Measurements from ENCODE around the gene MTUS2.
"Not testable (repeated sequence)": the region's sequence is repeated elsewhere in the genome, so short reads cannot be mapped to it uniquely, and the experiment has no call there.

The MTUS2 gene

DNA sequence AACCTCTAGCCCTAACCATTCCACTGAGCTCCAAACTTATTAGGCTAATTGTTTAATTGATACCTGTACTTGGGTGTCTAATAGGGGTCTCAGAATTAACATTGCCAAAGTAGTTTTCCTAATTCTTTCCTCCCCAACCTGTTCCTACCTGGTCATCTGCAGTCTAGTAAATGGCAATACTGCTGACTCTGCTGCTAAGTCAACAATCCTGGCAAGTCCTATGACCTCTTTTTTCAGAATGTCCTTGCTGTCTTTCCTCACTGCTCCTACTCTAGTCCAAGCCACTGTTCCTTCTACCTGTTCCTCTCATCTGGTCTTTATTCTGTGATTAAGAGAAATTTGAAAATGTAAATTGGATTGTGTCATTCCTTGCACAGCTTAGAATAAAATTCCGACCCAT, 143.9 kb downstream of the MTUS2 start:
- DNase-seq = no peak

DNA sequence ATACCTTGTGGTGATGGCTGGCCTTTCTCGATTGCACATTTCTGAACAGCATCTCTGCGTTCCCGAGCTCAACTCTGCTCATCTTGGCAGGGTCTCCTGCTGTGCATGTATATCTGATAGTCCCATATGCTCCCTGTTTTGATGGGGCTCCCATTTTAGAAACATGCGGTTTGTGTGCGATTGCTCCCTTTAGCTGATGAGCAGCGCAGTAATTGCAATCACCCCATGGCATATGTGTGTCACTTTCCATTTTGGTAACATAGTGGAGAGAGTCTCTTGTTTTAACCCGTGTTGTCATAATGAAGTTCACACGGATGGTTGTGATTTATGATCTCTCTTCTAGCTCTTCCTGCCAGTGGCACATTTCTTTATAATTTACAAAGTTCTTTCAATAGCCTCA, 144.7 kb downstream of the MTUS2 start:
- no peak for DNase-seq

DNA sequence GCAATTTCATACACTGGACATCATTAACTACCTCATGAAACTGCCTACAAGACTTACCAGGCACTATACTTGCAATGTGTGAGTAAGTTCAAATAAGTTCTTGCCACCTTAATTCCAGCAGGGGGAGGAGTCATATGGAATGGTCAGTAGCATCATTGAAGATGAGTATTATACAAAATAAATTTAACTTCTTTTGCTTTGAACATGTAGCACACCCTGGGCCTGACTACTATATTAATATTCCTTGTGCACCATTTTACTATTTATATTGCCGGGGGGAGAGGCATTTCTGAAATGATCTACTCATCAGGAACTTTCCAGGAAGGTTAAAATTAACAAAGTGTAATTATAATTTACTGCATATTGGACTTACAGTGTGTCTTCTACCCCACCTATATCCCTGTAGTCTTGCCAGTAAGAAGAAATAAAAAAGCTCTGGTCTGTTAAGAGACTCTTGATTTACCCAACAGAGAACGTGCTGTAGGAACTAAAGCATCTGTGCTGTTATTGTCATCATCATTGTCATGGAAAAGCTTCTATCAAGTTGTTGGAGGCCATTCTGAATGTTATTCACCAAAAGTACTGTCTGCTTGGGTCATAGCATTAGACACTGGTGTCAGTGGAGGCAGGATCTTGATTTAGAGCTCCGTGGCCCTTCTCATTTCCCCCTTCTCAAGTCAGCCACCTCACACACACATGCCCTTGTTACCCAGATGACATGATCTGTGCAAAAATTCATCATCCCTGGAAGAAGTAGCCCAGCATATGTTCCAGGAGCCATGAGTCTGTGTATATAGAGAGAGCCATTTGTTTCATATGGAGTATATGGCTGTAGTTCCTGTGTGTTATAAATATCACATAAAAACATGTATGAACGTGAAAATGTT, 147.1 kb downstream of the MTUS2 start:
- no peak for DNase-seq

DNA sequence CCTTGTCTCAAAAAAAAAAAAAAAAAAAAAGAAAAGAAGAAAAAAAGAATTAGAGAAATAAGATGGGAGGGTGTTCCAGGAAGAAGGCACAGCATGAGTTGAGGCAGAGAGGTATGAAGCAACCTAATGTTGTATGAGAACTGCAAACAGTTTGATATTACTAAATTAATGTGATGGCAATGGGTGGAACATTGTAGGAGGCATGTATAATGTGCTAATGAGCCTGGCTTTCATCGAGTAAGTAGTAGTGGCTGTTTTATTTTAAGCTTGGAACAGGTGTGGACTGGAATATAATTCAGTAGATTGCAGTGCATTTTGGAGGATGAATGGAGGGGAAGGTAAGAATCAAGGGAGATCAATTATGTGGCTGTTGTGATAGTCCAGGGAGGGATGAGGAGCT, 156.1 kb downstream of the MTUS2 start:
- no peak for DNase-seq

DNA sequence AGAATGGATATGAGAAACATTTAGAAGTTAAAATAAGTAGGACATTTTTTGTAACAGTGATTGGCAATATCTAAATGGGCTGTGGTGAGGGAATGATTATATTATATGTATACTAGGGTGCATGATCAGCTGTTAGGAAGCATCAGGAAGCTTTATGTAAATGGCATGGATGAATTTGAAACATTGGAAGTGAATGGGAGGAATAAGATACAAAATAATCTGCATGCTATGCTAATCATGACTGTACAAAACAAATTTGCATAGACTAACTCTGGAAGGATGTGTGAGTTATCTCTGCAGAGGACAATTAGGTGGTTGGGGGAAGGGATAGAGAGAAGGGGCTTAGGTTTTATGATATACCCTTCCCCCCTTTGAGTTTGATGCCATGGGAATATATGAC, 156.5 kb downstream of the MTUS2 start:
- DNase-seq = no peak

DNA sequence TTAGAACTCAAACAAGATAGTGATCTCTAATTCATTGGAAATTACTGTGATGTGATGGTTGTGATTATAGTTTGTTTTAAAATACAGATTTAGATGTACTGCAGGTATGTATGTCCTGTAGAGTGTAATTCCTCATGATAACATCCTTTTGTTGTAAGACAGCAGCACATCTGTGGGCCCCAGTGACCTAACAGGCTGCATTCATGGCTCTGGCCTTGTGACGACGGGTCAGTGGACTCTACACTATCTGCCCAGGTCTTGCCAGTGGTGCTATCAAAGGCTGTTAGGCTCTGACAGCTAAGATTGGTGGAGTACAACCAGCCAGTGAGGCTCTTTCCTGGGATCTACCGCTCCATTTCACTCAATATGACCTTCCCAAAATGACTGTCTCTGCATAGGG, 158.4 kb downstream of the MTUS2 start:
- DNase-seq = no peak

DNA sequence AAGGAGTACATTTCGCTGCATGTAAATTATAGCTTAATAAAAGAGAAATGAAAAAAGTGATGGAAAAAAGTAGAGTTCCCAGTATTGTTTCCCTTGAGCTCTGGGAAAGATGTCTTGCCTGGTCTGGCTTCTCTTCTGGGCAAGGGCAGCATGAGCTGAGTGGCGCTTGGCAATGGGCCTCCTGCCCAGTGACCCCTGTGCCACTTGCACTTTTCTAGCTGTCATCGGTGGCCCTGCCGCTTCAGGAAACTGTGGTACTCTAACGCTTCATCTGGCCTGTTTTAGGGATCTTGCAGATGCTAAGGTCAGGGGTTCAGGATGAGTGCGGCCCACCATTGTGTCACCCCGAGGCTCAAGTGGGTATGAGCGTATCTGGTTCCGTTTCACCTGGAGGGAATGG, 161.4 kb downstream of the MTUS2 start:
- no peak for DNase-seq

DNA sequence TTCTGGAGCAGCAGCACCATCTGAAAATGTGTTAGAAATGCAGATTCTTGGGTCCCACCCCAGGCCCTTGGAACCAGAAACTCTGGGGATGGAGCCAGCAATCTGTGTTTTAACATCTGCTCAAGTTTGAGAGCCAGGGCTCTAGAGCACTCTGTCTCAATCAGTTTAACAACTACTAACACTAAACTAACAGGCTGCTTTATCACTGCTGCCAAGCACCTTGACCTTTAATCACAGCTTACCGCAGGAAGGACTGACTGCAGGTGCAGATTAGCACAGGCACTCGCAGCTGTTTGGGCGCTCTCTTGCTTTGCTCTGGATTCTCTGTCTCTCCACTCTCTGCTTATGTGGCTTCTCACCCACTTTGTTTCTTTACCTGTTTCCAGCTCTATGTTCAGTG, 163.5 kb downstream of the MTUS2 start:
- no peak for DNase-seq

DNA sequence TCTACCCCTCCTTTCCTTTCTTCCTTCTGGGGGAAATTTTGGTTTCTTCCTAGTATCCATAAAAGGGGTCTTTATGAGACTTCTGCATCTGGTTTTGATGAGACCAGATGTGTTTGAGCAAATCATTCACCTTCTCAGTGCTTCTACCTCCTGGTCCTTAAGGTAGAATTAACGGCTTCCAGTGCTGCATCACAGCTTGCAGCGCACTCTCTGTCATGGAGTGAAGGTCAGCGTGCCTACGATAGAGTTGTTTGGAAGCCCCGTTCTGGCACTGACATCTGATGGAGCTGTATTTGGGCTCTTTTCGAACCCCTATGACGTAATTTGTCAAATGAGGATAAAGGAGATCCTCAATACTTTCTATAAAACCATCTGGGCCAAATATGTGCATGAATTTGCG, 164.2 kb downstream of the MTUS2 start:
- no peak for DNase-seq

DNA sequence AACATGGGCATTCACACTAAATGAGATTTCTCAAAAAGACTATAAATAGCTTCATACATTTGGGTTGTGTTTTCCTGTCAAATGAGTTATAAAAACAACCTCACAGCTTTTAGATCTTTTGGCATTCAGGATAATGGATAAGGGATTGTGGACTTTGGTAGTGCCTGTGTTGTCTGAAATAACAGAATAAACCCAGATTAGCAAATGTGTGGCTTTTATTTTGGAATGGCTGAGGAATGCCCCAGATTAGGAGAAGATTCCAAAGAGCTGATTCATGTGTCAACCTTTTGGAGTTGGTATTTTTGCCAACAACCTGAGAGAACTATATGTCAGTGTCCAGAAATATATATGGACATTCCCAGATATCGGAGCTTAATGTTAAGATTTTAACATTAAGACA, 164.7 kb downstream of the MTUS2 start:
- no peak for DNase-seq

DNA sequence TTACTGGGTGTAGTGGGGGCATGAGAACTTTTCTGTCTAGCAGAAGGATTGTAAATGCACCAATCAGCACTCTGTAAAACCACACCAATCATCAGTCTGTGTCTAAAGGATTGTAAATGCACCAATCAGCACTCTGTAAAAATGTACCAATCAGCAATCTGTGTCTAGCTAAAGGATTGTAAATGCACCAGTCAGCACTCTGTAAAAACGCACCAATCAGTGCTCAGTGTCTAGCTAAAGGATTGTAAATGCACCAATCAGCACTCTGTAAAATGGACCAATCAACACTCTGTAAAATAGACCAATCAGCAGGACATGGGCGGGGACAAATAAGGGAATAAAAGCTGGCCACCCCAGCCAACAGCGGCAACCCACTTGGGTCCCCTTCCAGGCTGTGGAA, 170.2 kb downstream of the MTUS2 start:
- not testable (repeated sequence) for DNase-seq

DNA sequence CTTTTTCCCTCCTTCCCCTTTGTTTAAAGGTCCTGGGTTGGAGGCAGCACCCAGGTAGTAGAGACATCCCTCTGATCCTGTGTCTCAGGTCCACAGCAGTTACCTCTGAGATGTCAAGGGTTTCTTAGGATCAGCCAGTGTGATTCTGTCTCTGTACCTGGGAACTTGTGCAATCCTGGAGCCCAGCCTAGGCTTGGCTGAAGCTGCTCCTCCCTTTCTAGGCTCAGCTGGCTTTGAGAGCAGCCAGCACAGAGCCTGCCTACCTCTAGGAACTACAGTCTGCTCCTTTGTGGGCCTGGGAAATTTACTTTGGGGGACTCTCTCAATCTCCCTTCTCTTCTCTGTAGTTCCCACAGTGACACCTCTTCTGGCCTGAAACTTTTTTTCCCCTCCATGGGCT, 171.6 kb downstream of the MTUS2 start:
- DNase-seq = no peak

DNA sequence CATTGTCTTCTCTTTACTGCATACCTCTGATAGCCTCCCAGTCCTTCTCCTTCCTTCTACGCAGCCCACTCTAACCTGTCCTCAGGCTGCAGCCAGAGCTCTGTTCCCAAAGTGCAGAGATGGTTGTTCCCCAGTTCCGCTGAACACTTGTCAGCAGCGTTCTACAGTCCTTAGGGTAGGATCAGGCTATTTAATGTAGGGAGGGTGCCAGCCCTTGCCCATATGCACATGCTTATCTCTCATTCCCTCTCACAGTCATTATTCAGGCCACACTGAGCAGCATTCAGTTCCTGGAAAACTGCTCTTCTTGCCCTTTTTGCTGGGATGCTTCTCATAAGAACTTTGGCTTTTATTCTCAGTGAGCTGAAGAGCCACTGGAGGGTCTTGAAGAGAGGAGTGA, 180.7 kb downstream of the MTUS2 start:
- DNase-seq = no peak

DNA sequence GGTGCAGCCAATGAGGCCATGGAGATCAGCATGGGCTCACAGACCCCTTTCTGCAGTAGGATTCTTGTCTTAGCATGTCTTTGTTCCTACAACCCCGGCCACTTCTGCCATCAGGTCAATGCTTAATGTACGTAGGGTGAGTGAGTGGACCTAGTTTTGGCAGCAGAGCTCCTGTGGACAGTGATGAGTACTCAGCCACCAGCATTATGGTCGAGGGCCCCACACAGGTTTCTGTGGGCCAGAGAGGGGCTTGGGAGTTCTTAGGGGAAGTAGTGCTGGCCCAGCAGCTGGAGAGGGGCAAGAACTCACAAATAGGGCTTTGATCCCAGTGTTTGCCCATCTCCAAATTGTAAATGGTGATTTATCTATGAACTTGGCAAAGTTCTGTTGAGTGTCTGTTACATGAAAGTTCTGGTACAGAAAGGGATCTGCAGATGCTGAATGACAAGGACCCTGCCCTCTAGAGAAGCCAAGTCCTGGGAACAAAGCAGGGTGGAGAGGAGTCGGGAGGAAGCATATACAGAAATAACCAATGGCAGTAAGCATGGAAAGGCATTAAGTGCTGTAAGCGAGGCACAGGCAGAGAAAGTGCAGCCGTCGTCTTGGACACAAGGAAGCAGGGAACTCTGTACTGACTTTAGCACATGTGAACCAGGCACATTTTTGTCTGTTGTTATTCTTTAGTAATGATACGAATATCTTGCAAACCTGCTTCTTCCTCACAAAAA, 185.1 kb downstream of the MTUS2 start:
- DNase-seq = no peak

DNA sequence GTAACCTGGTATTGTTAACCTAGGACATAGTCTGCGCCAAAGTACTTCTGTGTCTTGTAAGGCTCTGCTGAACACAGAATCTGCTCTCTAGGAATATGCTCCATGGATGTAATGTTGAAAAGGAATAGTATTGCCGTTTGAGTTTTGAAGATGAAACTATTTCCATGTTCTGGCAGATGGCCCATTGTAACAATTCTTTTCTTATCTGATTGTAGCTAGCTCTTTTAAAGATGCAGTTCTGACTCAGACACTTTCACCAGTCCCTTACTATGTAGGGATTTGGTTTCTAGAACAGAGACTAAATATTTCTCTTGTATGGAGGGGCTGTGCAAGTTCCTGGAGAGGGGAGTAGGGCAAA, 185.6 kb downstream of the MTUS2 start:
- no peak for DNase-seq

DNA sequence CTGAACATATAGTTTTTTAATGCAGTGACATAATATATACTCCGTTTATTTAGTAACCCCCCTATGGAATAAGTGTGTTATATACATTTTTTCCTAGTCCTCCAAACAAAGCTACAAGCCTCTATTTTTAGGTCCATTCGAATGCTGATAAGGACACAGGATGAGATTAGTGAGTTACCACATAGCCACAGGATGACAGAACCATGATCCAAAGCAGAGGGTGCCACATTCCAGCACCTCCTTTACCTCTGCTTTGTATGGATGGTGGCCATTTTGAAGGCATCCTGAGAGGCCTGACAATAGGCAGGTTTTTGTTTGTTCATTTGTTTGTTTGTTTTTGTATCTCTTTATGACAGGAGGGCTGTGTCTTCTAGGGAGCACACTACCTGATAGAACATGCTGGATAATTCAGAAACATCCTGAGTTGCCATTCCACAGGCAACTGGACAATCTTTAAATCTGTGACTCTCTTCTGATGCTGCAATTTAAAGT, 186.3 kb downstream of the MTUS2 start:
- DNase-seq = no peak

DNA sequence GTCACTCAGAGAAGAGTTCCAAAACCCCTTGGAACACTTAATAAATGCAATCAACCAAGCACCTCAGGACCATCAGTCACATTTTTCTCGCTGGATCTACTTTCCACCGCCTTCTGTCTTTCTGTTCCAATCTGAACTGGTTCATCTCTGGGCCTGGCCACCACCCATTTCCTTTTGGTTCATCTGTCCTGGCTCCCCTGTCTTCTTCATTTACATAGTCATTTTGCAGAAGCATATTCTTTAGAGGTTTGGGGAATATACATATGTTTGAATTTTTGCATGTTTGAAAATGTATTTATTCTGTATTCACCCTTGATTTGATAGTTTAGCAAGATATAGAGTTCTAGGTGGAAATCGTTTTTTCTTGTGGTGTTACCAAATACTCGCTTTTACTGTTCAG, 188.2 kb downstream of the MTUS2 start:
- no peak for DNase-seq

DNA sequence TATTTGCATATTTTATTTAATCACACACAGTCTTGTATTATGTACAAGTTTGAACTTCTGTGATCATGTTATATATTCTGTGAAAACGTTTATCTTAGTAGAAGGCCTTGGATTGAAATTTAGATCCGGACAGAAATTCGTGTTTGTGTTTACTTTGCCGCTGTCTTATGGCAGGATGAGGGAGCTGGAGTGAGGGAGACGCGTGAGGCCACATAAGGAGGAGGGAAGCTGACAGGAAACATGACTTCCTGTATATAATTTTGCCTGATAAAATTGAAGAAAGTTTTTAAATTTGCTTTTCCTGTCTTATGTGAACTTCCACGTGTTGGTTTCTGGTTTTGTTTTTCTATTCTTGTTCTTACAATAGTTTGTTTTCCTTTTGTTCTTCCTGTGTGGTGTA, 200.2 kb downstream of the MTUS2 start:
- DNase-seq = no peak

DNA sequence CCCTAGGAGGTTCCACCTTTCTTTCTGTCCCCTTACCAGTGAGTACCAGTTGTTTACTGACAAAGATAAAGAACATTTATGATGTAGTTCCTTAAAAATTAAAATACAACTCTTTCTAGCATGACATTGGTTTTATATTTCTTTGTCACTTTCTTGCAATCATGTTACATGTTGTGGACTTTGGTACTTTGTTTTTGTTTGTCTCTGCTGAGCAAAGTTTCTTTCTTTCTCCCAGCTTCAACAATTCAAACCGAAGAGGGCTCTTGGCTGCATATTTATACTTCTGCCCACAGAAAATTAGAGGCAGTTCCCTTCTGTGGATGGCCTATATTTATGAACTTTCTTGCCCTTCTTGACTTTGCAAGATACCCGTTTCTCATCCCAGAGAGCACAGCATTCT, 201.2 kb downstream of the MTUS2 start:
- DNase-seq = no peak

DNA sequence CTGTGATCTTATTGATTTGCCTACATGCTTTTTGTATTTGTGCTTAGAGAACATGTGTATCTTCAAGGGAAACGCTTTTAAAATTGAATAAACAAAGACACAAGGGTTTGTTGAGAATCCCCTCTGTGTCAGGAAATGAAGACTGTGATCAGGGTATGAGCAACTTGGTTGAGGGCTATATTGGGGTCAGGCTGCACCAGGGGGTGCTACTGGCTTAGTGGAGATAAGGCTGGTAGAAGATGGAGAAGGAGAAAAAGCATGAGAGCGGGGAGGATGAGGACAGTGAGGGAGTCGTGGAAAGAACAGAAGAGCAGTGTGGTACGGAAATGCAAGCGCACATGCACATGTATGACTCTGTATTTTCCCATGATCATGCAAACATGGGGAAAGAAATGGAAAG, 201.6 kb downstream of the MTUS2 start:
- no peak for DNase-seq

DNA sequence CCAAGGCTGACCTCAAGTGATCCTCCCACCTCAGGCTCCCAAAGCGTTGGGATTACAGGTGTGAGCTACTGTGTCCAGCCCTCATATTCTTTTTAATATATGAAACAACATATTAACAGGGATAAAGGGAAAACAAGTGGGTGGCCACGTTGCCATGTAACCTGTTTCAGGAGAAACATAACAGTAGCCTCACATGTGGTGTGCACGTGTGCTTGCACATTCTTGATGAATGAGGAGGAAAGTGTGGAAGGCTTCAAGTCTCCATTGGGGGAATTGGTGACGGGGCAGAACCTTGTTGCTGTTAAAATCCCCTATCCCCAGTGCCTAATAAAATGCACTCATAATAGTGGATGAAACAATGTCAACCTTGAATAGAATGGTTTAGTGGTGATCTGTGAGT, 202.3 kb downstream of the MTUS2 start:
- DNase-seq = no peak

DNA sequence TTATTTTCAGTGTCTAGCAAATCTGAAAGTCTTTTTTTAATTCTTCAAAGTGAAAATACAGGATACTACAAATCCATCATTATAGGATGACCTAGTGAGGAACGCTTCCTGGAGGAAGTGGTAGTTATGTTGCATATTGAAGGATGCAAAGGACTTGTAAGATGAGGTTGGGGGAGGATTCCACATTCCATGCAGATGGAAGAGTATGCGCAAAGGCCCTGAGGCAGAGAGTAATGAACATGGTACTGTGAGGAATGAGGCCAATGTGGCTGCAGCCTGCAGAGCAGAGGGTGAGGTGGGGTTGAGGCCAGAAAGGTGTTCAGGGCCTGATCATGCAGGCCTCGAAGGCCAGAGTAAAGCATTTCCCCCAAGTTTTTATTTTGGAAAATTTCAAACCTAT, 202.8 kb downstream of the MTUS2 start:
- DNase-seq = no peak

DNA sequence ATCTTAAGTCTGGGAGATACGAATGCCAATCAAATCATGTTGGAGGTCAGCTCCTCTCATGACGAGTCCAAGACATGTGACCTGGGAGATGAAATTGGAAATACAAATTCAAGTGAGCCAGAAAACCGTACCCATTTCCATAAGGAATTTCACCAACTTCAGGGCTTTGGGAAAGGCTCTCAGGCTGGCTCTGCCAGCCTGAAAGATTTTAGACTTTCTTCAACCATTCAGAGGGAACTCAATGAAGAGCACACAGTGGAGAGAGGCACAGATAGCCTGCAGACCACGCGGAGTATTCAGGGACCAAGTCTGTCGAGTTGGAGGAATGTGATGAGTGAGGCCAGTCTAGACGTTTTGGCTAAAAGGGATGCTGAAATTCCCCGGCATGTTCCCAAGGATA, 204.6 kb downstream of the MTUS2 start:
- DNase-seq = no peak

DNA sequence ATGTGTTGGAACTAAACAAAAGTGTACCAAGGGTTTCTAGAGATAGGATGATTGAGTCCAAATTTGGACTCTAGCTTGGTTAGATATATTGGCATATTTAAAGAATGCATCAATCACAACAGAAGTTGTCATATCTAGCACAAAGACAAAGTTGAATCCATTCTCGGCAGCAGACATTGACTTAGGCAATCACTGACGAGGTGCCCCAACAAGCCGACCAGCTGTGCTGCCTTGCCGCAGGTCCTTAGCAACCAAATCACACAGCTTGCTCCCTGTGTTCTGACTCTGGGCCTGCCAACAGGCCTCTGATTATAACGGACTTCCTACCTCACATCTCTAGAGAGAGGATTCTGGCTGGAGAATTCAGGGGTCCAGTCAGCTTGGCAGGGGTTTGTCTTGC, 208.7 kb downstream of the MTUS2 start:
- DNase-seq = no peak

All from T-helper 9 cell (primary cell).